ENCODE results near the gene IFT74. TPM values are rescaled to one million over a fixed set of nuclear protein-coding genes. Genes with fewer than 3 reads are reported as not detected.
"Not testable (repeated sequence)": the region's sequence is repeated elsewhere in the genome, so short reads cannot be mapped to it uniquely, and the experiment has no call there.

The IFT74 gene
- total RNA-seq, 1 donor = 13.2 TPM

- DNase-seq (ENCODE audit: low read depth in 2 of 3, low spot score in 2 of 3) = no peak
These were observed 109.1 kb downstream of the IFT74 start for GRCh38 chr9:27065288-27065687.

- DNase-seq (ENCODE audit: low read depth in 2 of 3, low spot score in 2 of 3) = no peak
These were observed 117.9 kb downstream of the IFT74 start for GRCh38 chr9:27073841-27074728.

- no peak for DNase-seq (ENCODE audit: low read depth in 2 of 3, low spot score in 2 of 3)
These were observed 122.5 kb downstream of the IFT74 start for GRCh38 chr9:27078685-27079084.

- DNase-seq (ENCODE audit: low read depth in 2 of 3, low spot score in 2 of 3) = no peak
These were observed 129.2 kb downstream of the IFT74 start for GRCh38 chr9:27085456-27085855.

- no peak for DNase-seq (ENCODE audit: low read depth in 2 of 3, low spot score in 2 of 3)
These were observed 130.8 kb downstream of the IFT74 start for GRCh38 chr9:27086818-27087680.

GRCh38 chr9:27088981-27089380, 132.8 kb downstream of the IFT74 start:
- no peak for DNase-seq (ENCODE audit: low read depth in 2 of 3, low spot score in 2 of 3)

- no peak for DNase-seq (ENCODE audit: low read depth in 2 of 3, low spot score in 2 of 3)
These were observed 133.5 kb downstream of the IFT74 start for GRCh38 chr9:27089706-27090105.

- no peak for DNase-seq (ENCODE audit: low read depth in 2 of 3, low spot score in 2 of 3)
These were observed 134.0 kb downstream of the IFT74 start for GRCh38 chr9:27090231-27090630.

- no peak for DNase-seq (ENCODE audit: low read depth in 2 of 3, low spot score in 2 of 3)
These were observed 134.5 kb downstream of the IFT74 start for GRCh38 chr9:27090711-27091110.

GRCh38 chr9:27092496-27092895, 136.3 kb downstream of the IFT74 start:
- DNase-seq (ENCODE audit: low read depth in 2 of 3, low spot score in 2 of 3) = not testable (repeated sequence)

GRCh38 chr9:27093384-27094067, 137.3 kb downstream of the IFT74 start:
- DNase-seq (ENCODE audit: low read depth in 2 of 3, low spot score in 2 of 3) = peak in 2 of 3 donors; percentile 38 to 76

- DNase-seq (ENCODE audit: low read depth in 2 of 3, low spot score in 2 of 3) = no peak
These were observed 138.6 kb downstream of the IFT74 start for GRCh38 chr9:27094640-27095298.

- no peak for DNase-seq (ENCODE audit: low read depth in 2 of 3, low spot score in 2 of 3)
These were observed 151.0 kb downstream of the IFT74 start for GRCh38 chr9:27107241-27107640.

- no peak for DNase-seq (ENCODE audit: low read depth in 2 of 3, low spot score in 2 of 3)
These were observed 152.8 kb downstream of the IFT74 start, which contains the start of gene TEK for GRCh38 chr9:27108981-27109541. Gene TEK (plus strand): TSS chr9:27109225. CDS start chr9:27109591, 366 bp downstream.

GRCh38 chr9:27109621-27110020, 153.4 kb downstream of the IFT74 start:
- no peak for DNase-seq (ENCODE audit: low read depth in 2 of 3, low spot score in 2 of 3)

- DNase-seq (ENCODE audit: low read depth in 2 of 3, low spot score in 2 of 3) = no peak
These were observed 154.0 kb downstream of the IFT74 start for GRCh38 chr9:27110181-27110580.

GRCh38 chr9:27112235-27112634, 156.0 kb downstream of the IFT74 start:
- DNase-seq (ENCODE audit: low read depth in 2 of 3, low spot score in 2 of 3) = no peak

All from hematopoietic multipotent progenitor cell (in vitro differentiated cells).